H9 (cell line): ENCODE measurements around the gene KCTD18. TPM values are rescaled to one million over a fixed set of nuclear protein-coding genes. Genes with fewer than 3 reads are reported as not detected.

Source experiments
- DNase-seq: peaks from one replicate; pipeline ENCODE4 v3.0.0-alpha.2; 2017
- H2AFZ ChIP-seq: one replicate; pipeline ENCODE4 v1.6.1; 2013; ENCODE audit warnings: mild to moderate bottlenecking, low read length, control low read depth, moderate library complexity
- H2AK5ac ChIP-seq: 2 replicates; pipeline ENCODE4 v1.6.1; 2013; ENCODE audit warnings: low read length, control low read depth, mixed read lengths; ENCODE audit not compliant: insufficient read length
- H2BK120ac ChIP-seq: one replicate; pipeline ENCODE4 v1.6.1; 2013; ENCODE audit warnings: low read depth, mild to moderate bottlenecking, low read length, control low read depth, inconsistent platforms; ENCODE audit not compliant: poor library complexity, severe bottlenecking
- H2BK12ac ChIP-seq: 2 replicates; pipeline ENCODE4 v1.6.1; 2013; ENCODE audit warnings: low read length, control low read depth, mixed read lengths, low read depth; ENCODE audit not compliant: insufficient read length
- H2BK15ac ChIP-seq: 2 replicates; pipeline ENCODE4 v1.6.1; 2013; ENCODE audit warnings: low read depth, low read length, control low read depth
- H2BK20ac ChIP-seq: one replicate; pipeline ENCODE4 v1.6.1; 2013; ENCODE audit warnings: low read depth, mild to moderate bottlenecking, low read length, control low read depth, inconsistent platforms; ENCODE audit not compliant: poor library complexity, severe bottlenecking
- H2BK5ac ChIP-seq: 2 replicates; pipeline ENCODE4 v1.6.1; 2013; ENCODE audit warnings: low read length, control low read depth, mixed read lengths; ENCODE audit not compliant: insufficient read length
- H3K14ac ChIP-seq: 2 replicates; pipeline ENCODE4 v1.6.1; 2013; ENCODE audit warnings: low read length, control low read depth; ENCODE audit not compliant: insufficient read depth
- H3K18ac ChIP-seq: 2 replicates; pipeline ENCODE4 v1.6.1; 2013; ENCODE audit warnings: low read depth, mild to moderate bottlenecking, mixed read lengths, low read length, control low read depth; ENCODE audit not compliant: insufficient read length
- H3K23ac ChIP-seq: 2 replicates; pipeline ENCODE4 v1.6.1; 2013; ENCODE audit warnings: low read length, control low read depth, mixed read lengths, low read depth; ENCODE audit not compliant: insufficient read length
- H3K23me2 ChIP-seq: 2 replicates; pipeline ENCODE4 v1.6.1; 2013; ENCODE audit warnings: low read depth, mild to moderate bottlenecking, mixed read lengths, low read length, control low read depth; ENCODE audit not compliant: insufficient read length, poor library complexity, severe bottlenecking
- H3K27ac ChIP-seq: 2 replicates; pipeline ENCODE4 v1.5.1; 2013; ENCODE audit warnings: low read length, control low read depth, mixed read lengths, low read depth; ENCODE audit not compliant: insufficient read length
- H3K27me3 ChIP-seq: 2 replicates; pipeline ENCODE4 v1.6.1; 2013; ENCODE audit warnings: low read length, control low read depth, inconsistent platforms; ENCODE audit not compliant: insufficient read depth
- H3K4ac ChIP-seq: 2 replicates; pipeline ENCODE4 v1.6.1; 2013; ENCODE audit warnings: low read depth, mild to moderate bottlenecking, control low read depth, inconsistent platforms, low read length, moderate library complexity
- H3K4me1 ChIP-seq: 2 replicates; pipeline ENCODE4 v1.6.1; 2013; ENCODE audit warnings: low read length, control low read depth, inconsistent platforms; ENCODE audit not compliant: insufficient read depth
- H3K4me2 ChIP-seq: 2 replicates; pipeline ENCODE4 v1.6.1; 2013; ENCODE audit warnings: low read length, control low read depth, mixed read lengths; ENCODE audit not compliant: insufficient read length, insufficient read depth
- H3K56ac ChIP-seq: 2 replicates; pipeline ENCODE4 v1.6.1; 2013; ENCODE audit warnings: low read depth, mild to moderate bottlenecking, mixed read lengths, low read length, control low read depth; ENCODE audit not compliant: insufficient read length
- H3K79me1 ChIP-seq: 2 replicates; pipeline ENCODE4 v1.6.1; 2013; ENCODE audit warnings: low read depth, mild to moderate bottlenecking, moderate library complexity, low read length, control low read depth, inconsistent platforms; ENCODE audit not compliant: insufficient read depth, poor library complexity, severe bottlenecking
- H3K79me2 ChIP-seq: 2 replicates; pipeline ENCODE4 v1.6.1; 2013; ENCODE audit warnings: low read length, control low read depth, inconsistent platforms; ENCODE audit not compliant: insufficient read depth
- H3K9ac ChIP-seq: 2 replicates; pipeline ENCODE4 v1.6.1; 2013; ENCODE audit warnings: low read length, control low read depth, mixed read lengths; ENCODE audit not compliant: insufficient read length; ENCODE audit errors: extremely low read depth
- H3K9me3 ChIP-seq: one replicate; pipeline ENCODE4 v1.6.1; 2013; ENCODE audit warnings: low read depth, low read length, inconsistent platforms; ENCODE audit not compliant: control insufficient read depth
- H3T11ph ChIP-seq: one replicate; pipeline ENCODE4 v1.6.1; 2013; ENCODE audit warnings: mild to moderate bottlenecking, low read length, control low read depth, inconsistent platforms
- H4K20me1 ChIP-seq: one replicate; pipeline ENCODE4 v1.6.1; 2013; ENCODE audit not compliant: control insufficient read depth, insufficient read length, insufficient read depth
- H4K5ac ChIP-seq: 2 replicates; pipeline ENCODE4 v1.6.1; 2013; ENCODE audit warnings: low read depth, mild to moderate bottlenecking, mixed read lengths, low read length, control low read depth; ENCODE audit not compliant: insufficient read length
- H4K8ac ChIP-seq: replicated peaks from 2 replicates; pipeline ENCODE4 v1.6.1; 2013; ENCODE audit warnings: low read length, control low read depth, mixed read lengths, low read depth; ENCODE audit not compliant: insufficient read length
- H4K91ac ChIP-seq: 2 replicates; pipeline ENCODE4 v1.6.1; 2013; ENCODE audit warnings: low read depth, mild to moderate bottlenecking, moderate library complexity, mixed read lengths, low read length, control low read depth; ENCODE audit not compliant: insufficient read length
- H3K27ac Mint-ChIP-seq, 3 experiments: 2 replicates in 2 of 3; 3 replicates in 1 of 3; pipeline ENCODE4 v1.8.0; 2020 to 2021; ENCODE audit warnings: mixed read lengths in 3 of 3, mild to moderate bottlenecking in 1 of 3, moderate library complexity in 1 of 3
- H3K27me3 Mint-ChIP-seq: 2 replicates; pipeline ENCODE4 v1.8.0; 2021; ENCODE audit warnings: low read depth, mild to moderate bottlenecking, moderate library complexity, mixed read lengths
- H3K36me3 Mint-ChIP-seq, 3 experiments: 2 replicates in 2 of 3; 3 replicates in 1 of 3; pipeline ENCODE4 v1.8.0; 2020 to 2021; ENCODE audit warnings: low read depth in 3 of 3, mixed read lengths in 3 of 3; ENCODE audit not compliant: insufficient read depth in 1 of 3
- H3K4me1 Mint-ChIP-seq, 2 experiments: 2 replicates each; pipeline ENCODE4 v1.8.0; 2020; ENCODE audit warnings: mixed read lengths in 2 of 2
- H3K4me3 Mint-ChIP-seq, 2 experiments: 2 replicates in 1 of 2; 3 replicates in 1 of 2; pipeline ENCODE4 v1.8.0; 2020 to 2021; ENCODE audit warnings: mild to moderate bottlenecking in 2 of 2, mixed read lengths in 2 of 2, moderate library complexity in 1 of 2
- H3K9me3 Mint-ChIP-seq, 2 experiments: 2 replicates in 1 of 2; 3 replicates in 1 of 2; pipeline ENCODE4 v1.8.0; 2020; ENCODE audit warnings: mild to moderate bottlenecking in 2 of 2, mixed read lengths in 2 of 2, moderate library complexity in 1 of 2
- CTCF ChIP-seq: fragments of 200-600 bp; sonication (generic); conservative IDR thresholded peaks from 3 replicates; pipeline ENCODE4 v1.8.0; 2021; ENCODE audit warnings: antibody characterized with exemption, mild to moderate bottlenecking
- WGBS: extraction: QIAGEN DNeasy Blood & Tissue Kit; methylation state at CpG from one replicate; pipeline ENCODE4 v1.1.7; 2013; ENCODE audit warnings: missing lambda C conversion rate, low lambda C conversion rate, mixed read lengths; ENCODE audit not compliant: insufficient read length; ENCODE audit errors: extremely low coverage; 5-methylcytosine and 5-hydroxymethylcytosine counted together
- total RNA-seq: library from RNA; stranded (reverse); gene quantifications from 2 replicates; pipeline ENCODE4 v1.2.1, GENCODE V29; 2021

The KCTD18 gene
- total RNA-seq, 1 experiment from 2014 or later = 4.9 TPM

DNA sequence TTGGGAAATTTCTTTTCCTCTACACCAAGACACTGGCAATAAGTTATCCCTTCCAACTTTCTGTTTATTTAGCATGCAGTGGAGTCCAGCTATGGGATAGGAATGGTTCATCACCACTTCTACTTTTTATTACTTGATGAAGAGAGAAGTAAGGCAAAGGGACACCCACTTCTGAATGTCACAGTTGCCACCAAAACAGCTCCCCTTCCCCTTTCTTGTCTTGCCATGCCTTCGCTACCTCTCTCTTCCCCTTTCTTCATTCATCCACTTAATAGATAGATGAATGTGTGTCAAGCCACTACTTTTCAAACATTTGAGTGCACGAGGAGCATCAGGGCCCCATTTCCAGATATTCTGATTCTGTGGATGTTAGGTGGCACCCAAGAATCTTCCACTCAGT, 59.6 kb downstream of the KCTD18 start:
- no peak overlapping the region for H4K5ac ChIP-seq
- H3K23ac ChIP-seq = no peak overlapping the region
- H2BK15ac ChIP-seq = no peak overlapping the region
- H3K4me2 ChIP-seq = no peak overlapping the region
- H3K27me3 ChIP-seq = no peaks in the 10 kb centered on the region
- Mint-ChIP-seq H3K4me3 (no peak overlapping the region), H3K36me3 (peaks cover 3 to 17% (median 4%) of the 10 kb centered on the region in 3 experiments; a peak in 4 of 7 replicates), H3K27ac (no peak overlapping the region), H3K4me1 (peaks cover 8 to 13% of the 10 kb centered on the region in 2 experiments), H3K9me3 (no peaks in the 10 kb centered on the region), H3K27me3 (no peaks in the 10 kb centered on the region)
- H4K8ac ChIP-seq = no peak overlapping the region
- H2AFZ ChIP-seq = no peak overlapping the region
- no peaks in the 10 kb centered on the region for H3K79me1 ChIP-seq
- no peaks in the 10 kb centered on the region for H3K23me2 ChIP-seq
- H3K18ac ChIP-seq = no peak overlapping the region
- no peak for DNase-seq
- H2BK120ac ChIP-seq = no peak overlapping the region
- H3K27ac ChIP-seq = no peak overlapping the region
- H3K4me1 ChIP-seq = peaks cover 6% of the 10 kb centered on the region; the same call in 1 of the 2 replicates
- no peaks in the 10 kb centered on the region for H4K20me1 ChIP-seq
- H3T11ph ChIP-seq = no peak overlapping the region
- H2BK5ac ChIP-seq = no peak overlapping the region
- H2BK12ac ChIP-seq = no peak overlapping the region
- WGBS = no CpG with 5 or more reads among the region's 2 CpGs
- H3K9me3 ChIP-seq = no peaks in the 10 kb centered on the region
- H2BK20ac ChIP-seq = no peak overlapping the region
- no peak overlapping the region for H2AK5ac ChIP-seq
- H3K9ac ChIP-seq = no peak overlapping the region
- H3K79me2 ChIP-seq = no peaks in the 10 kb centered on the region
- TF ChIP-seq CTCF = no peak
- no peak overlapping the region for H3K4ac ChIP-seq
- H3K14ac ChIP-seq = no peak overlapping the region
- H4K91ac ChIP-seq = no peak overlapping the region
- no peak overlapping the region for H3K56ac ChIP-seq
